NT2/D1 (cell line): ENCODE results near the gene HUS1.
"Not testable (repeated sequence)": the region's sequence is repeated elsewhere in the genome, so short reads cannot be mapped to it uniquely, and the experiment has no call there.

Source experiments
- DNase-seq: peaks from one replicate; pipeline ENCODE4 v3.0.0-alpha.2; 2011; ENCODE audit warnings: low read depth, low spot score
- H3K27me3 ChIP-seq: 2 replicates; pipeline ENCODE4 v1.6.0; 2011; ENCODE audit warnings: mild to moderate bottlenecking; ENCODE audit not compliant: insufficient read length, insufficient read depth
- H3K36me3 ChIP-seq: 2 replicates; pipeline ENCODE4 v1.6.1; 2011; ENCODE audit warnings: mild to moderate bottlenecking, low read length, mixed read lengths; ENCODE audit not compliant: insufficient read depth, insufficient read length
- H3K4me1 ChIP-seq: 2 replicates; pipeline ENCODE4 v1.5.1; 2011; ENCODE audit not compliant: insufficient read depth, insufficient read length
- H3K4me3 ChIP-seq: 2 replicates; pipeline ENCODE4 v1.5.1; 2011; ENCODE audit warnings: low read depth; ENCODE audit not compliant: insufficient read length
- H3K9ac ChIP-seq: 2 replicates; pipeline ENCODE4 v1.6.0; 2011; ENCODE audit warnings: low read depth; ENCODE audit not compliant: insufficient read length
- H3K9me3 ChIP-seq: 2 replicates; pipeline ENCODE4 v1.5.1; 2011; ENCODE audit warnings: mild to moderate bottlenecking, low read length; ENCODE audit not compliant: insufficient read depth
- SUZ12 ChIP-seq: IDR thresholded peaks from 2 replicates; pipeline ENCODE4 v1.6.1; 2011; ENCODE audit not compliant: insufficient read length, insufficient read depth; ENCODE audit errors: extremely low read depth
- YY1 ChIP-seq: IDR thresholded peaks from 2 replicates; pipeline ENCODE4 v1.6.1; 2011; ENCODE audit not compliant: insufficient read length, insufficient read depth
- ZNF274 ChIP-seq: IDR thresholded peaks from 2 replicates; pipeline ENCODE4 v1.6.1; 2011; ENCODE audit warnings: mild to moderate bottlenecking, low read depth, low read length

HUS1 gene

GRCh38 chr7:48009954-48010353 is 30.5 kb upstream of the HUS1 start:
- DNase-seq = no peak
- Histone ChIP-seq H3K27me3 (no peaks in the 10 kb centered on the region), H3K4me3 (no peak overlapping the region), H3K9me3 (peaks cover 4% of the 10 kb centered on the region; the same call in 1 of the 2 replicates), H3K36me3 (no peaks in the 10 kb centered on the region), H3K4me1 (no peaks in the 10 kb centered on the region), H3K9ac (no peak overlapping the region)
- TF ChIP-seq SUZ12 (no peak), YY1 (no peak), ZNF274 (no peak)

GRCh38 chr7:48009257-48009656 is 29.8 kb upstream of the HUS1 start:
- no peaks in the 10 kb centered on the region for H3K4me1 ChIP-seq
- H3K27me3 ChIP-seq = no peaks in the 10 kb centered on the region
- no peak overlapping the region for H3K4me3 ChIP-seq
- H3K36me3 ChIP-seq = no peaks in the 10 kb centered on the region
- peaks cover 4% of the 10 kb centered on the region; the same call in 1 of the 2 replicates for H3K9me3 ChIP-seq
- no peak for DNase-seq
- H3K9ac ChIP-seq = no peak overlapping the region
- TF ChIP-seq SUZ12 = no peak
- TF ChIP-seq ZNF274 = no peak
- no peak for TF ChIP-seq YY1

GRCh38 chr7:48006866-48007265 is 27.5 kb upstream of the HUS1 start:
- no peak for DNase-seq
- Histone ChIP-seq H3K9ac (no peak overlapping the region), H3K9me3 (no peaks in the 10 kb centered on the region), H3K27me3 (no peaks in the 10 kb centered on the region), H3K4me1 (no peaks in the 10 kb centered on the region), H3K4me3 (no peak overlapping the region), H3K36me3 (no peaks in the 10 kb centered on the region)
- TF ChIP-seq YY1 = no peak
- no peak for TF ChIP-seq ZNF274
- no peak for TF ChIP-seq SUZ12

- Histone ChIP-seq H3K4me3 (no peak overlapping the region), H3K4me1 (no peaks in the 10 kb centered on the region), H3K27me3 (no peaks in the 10 kb centered on the region), H3K9me3 (no peaks in the 10 kb centered on the region), H3K9ac (no peak overlapping the region), H3K36me3 (no peaks in the 10 kb centered on the region)
- TF ChIP-seq YY1 (no peak), ZNF274 (no peak), SUZ12 (no peak)
- DNase-seq = no peak
Observed at GRCh38 chr7:48004638-48005037, 25.2 kb upstream of the HUS1 start.

GRCh38 chr7:48004032-48004431 is 24.6 kb upstream of the HUS1 start:
- no peak for DNase-seq
- no peak overlapping the region for H3K9ac ChIP-seq
- H3K4me3 ChIP-seq = no peak overlapping the region
- no peaks in the 10 kb centered on the region for H3K27me3 ChIP-seq
- TF ChIP-seq ZNF274 = no peak
- H3K4me1 ChIP-seq = no peaks in the 10 kb centered on the region
- no peaks in the 10 kb centered on the region for H3K9me3 ChIP-seq
- H3K36me3 ChIP-seq = no peaks in the 10 kb centered on the region

- H3K9me3 ChIP-seq, H3K4me1 ChIP-seq, H3K36me3 ChIP-seq, H3K27me3 ChIP-seq, H3K4me3 ChIP-seq, DNase-seq, H3K9ac ChIP-seq: not testable (repeated sequence)
Observed at GRCh38 chr7:48000164-48000563, 20.7 kb upstream of the HUS1 start.

- Histone ChIP-seq H3K9me3 (no peaks in the 10 kb centered on the region), H3K4me1 (no peaks in the 10 kb centered on the region)
- no peak for DNase-seq
Observed at GRCh38 chr7:47999413-47999812, 20.0 kb upstream of the HUS1 start.

GRCh38 chr7:47992446-47992845 is 13.0 kb upstream of the HUS1 start:
- no peaks in the 10 kb centered on the region; the same call in 1 of the 2 replicates for H3K9me3 ChIP-seq
- H3K36me3 ChIP-seq = no peaks in the 10 kb centered on the region
- no peaks in the 10 kb centered on the region for H3K27me3 ChIP-seq
- no peak overlapping the region for H3K4me3 ChIP-seq
- no peak for DNase-seq
- no peak overlapping the region for H3K9ac ChIP-seq
- TF ChIP-seq SUZ12 = no peak
- TF ChIP-seq ZNF274 = no peak
- no peak for TF ChIP-seq YY1
- H3K4me1 ChIP-seq = peaks cover 3% of the 10 kb centered on the region

More at GRCh38 chr7:47999413-47999812, 20.0 kb upstream of the HUS1 start:
- no peaks in the 10 kb centered on the region for H3K27me3 ChIP-seq
- H3K36me3 ChIP-seq = no peaks in the 10 kb centered on the region
- H3K9ac ChIP-seq = no peak overlapping the region
- no peak overlapping the region for H3K4me3 ChIP-seq
- no peak for TF ChIP-seq YY1
- TF ChIP-seq ZNF274 = no peak
- TF ChIP-seq SUZ12 = no peak
